Testis (tissue), 2 donors: Measurements from ENCODE around the gene SLC41A3.

Experiments used
- CTCF ChIP-seq, 3 experiments: fragments of 450-650 bp in 2 of 3; fragments of 200-600 bp in 1 of 3; sonication (generic) in 1 of 3; IDR thresholded peaks; one replicate each; pipeline ENCODE4 v1.5.1; 2016 to 2019; ENCODE audit warnings: antibody characterized with exemption in 3 of 3, mild to moderate bottlenecking in 2 of 3, moderate library complexity in 1 of 3
- POLR2A ChIP-seq: fragments of 450-650 bp; IDR thresholded peaks from one replicate; pipeline ENCODE4 v1.6.1; 2017; ENCODE audit warnings: antibody characterized with exemption, mild to moderate bottlenecking, moderate library complexity

GRCh38 chr3:126057936-126058335 lies 26.0 kb downstream of the SLC41A3 start:
- TF ChIP-seq CTCF (IDR thresholded peaks at IDR 0.05) (no peak), POLR2A (no peak)
